HG03558 (cell line): ENCODE results near the gene SMG9.

Experiments
- ATAC-seq: cut with Tn5 transposase; IDR thresholded peaks from one replicate; pipeline ENCODE4 v1.9.1; 2021; ENCODE audit warnings: moderate number of reproducible peaks; ENCODE audit not compliant: unreplicated experiment; ENCODE audit errors: extremely low read depth

The SMG9 gene

DNA sequence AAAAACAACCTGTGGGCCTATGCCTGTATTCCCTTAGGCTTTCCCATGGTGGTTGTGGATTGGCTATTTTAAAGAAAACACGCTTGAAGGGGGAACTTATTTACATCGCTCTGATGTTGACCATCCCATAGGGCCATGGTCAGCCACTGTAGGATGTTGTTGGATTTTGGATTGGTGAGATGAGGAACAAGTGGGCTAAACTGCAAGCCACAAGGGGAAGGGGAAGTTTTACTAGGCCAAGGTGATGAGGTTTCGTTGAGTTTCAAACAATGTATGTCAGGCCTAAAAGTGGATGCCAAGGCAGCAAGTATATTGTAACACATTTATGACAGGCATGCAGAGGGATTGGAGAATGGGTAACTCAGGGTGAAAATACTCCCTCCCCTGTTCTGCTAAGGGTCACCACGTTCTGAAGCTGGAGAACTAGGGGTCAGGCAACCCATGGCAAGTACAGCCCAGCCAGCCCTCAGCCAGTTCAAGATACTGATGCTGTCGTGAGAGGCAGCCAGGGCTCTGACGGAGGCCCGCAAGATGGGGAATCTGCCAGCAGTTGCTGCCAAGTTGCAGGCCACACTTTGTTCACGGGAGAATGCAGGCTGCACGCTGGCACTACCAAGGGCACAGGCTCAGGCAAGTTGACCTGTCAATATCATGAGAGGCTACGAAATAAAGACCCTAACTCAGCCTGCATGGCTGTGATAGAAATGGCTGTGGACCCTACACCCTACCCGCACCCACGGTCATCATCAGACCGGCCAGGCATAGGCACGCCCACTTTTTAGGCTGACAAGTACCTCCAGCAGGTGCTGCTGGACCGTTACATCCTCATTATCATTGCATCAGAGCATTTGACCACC is 27.8 kb downstream of the SMG9 start:
- no peak for ATAC-seq

DNA sequence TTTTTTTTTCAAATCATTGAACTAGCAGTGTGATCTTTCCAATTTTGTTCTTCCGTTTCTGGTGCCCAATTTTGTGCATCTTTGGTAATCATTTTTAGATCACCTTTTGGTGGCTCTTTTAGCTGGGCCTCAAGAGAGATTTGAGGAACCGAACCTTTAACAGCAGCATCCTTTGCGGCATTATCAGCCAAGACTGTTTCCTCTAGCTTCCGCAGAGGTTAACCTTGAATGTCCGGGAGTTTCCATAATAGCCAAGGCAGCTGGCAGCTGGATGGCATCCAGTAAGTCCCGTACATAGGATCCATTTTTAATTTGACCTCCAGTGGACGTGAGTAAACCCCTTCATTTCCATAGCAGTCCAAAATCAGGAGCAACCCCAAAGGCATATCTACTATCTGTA is 29.3 kb downstream of the SMG9 start:
- ATAC-seq = no peak

DNA sequence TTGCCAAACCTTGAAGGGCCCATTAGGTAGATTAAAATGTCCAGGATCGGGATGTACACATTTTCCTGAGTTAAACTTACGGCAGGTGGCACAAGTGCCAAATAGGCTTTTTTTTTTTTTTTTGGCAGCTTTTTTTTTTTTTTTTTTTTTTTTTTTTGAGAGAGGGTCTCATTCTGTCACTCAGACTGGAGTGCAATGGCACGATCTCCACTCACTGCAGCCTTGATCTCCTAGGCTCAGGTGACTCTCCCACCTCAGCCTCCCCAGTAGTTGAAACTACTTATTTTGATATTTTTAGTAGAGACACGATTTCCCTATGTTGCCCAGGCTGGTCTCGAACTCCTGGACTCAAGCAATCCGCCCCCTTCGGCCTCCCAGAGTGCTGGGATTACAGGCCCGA is 29.9 kb downstream of the SMG9 start:
- ATAC-seq = no peak

DNA sequence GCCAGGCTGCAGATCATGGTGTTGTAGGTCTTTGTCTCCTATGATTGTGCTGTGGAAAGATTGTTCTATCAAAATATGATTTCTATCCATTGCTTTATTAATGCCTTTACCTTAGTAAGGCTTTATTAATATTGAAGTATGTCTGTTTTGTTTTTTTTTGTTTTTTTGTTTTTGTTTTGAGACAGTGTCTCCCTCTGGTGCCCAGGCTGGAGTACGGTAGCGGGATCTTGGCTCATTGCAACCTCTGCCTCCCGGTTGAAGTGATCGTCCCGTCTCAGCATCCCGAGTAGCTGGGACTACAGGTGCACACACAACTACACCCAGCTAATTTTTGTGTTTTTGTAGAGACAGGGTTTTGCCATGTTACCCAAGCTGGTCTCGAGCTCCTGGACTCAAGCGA is 31.2 kb downstream of the SMG9 start:
- no peak for ATAC-seq

DNA sequence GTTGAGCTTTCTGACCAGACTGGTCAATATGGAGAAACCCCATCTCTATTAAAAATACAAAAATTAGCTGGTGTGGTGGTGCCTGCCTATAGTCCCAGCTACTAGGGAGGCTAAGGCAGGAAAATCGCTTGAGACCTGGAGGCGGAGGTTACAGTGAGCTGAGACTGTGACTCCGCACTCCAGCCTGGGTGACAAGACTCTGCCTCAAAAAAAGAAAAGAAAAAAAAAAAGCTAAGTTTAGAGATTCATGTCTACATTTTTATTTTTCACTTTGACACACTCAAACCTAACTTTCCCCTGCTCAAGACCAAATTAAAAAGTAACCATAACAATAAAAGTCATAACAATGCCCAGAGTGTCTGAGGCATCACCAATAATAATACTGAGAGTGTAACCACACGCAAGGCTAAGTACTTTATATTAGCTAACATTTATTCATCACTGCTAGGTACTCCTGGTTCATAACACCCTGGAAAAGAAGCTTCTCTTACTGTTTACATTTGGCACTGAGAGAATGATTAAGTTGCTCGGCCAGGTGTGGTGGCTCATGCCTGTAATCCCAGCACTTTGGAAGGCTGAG is 33.2 kb downstream of the SMG9 start:
- no peak for ATAC-seq

DNA sequence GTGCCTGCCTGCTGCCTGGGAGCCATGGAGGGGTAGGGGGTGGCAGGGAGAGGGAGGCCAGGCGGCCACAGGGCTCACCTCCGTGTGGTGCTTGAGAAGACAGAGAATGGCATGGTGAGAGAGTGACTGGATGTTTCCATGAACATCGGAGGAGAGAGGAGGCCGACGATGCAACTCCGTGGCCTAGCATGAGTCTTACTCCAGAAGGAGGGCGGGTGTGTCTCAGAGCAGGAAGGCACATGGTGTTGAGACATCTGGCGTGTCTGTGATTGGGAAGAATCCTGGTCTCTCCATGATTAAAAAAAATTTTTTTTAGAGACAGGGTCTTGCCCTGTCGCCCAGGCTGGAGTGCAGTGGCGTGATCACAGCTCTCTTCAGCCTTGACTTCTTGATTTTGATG is 33.8 kb downstream of the SMG9 start:
- ATAC-seq = no peak

DNA sequence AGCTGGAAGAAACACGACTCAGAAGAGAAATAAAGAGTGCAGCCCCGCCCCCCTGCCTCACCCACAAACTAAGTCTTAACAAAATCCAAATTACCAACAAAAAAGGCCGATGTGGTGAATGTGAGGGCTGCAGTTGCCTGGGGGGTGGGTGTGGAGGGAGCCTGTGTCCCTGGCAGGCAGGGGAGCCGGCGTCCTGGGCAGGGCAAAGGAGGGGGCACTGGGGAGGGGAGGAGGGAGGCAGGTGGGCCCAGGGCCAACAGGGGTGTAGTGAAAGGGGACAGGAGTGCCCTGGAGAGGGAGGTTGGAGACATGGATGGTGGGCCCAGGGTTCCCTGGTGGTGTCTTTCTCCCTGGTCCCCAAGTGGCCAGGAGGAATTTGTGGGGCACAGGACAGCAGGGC is 34.8 kb downstream of the SMG9 start:
- no peak for ATAC-seq

DNA sequence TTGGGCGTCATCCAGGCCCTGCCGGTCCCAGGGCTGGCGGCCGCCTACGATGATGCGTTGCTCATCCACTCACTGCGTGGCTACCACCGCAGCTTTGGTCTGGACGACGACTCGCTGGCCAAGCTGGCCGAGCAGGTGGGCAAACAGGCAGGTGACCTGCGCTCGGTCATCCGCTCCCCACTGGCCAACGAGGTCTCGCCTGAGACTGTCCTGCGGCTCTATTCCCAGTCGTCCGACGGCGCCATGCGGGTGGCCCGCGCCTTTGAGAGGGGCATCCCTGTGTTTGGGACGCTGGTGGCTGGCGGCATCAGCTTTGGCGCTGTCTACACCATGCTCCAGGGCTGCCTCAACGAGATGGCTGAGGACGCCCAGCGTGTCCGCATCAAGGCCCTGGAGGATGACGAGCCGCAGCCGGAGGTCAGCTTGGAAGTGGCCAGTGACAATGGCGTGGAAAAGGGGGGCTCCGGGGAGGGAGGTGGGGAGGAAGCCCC is 35.3 kb downstream of the SMG9 start:
- ATAC-seq = no peak

DNA sequence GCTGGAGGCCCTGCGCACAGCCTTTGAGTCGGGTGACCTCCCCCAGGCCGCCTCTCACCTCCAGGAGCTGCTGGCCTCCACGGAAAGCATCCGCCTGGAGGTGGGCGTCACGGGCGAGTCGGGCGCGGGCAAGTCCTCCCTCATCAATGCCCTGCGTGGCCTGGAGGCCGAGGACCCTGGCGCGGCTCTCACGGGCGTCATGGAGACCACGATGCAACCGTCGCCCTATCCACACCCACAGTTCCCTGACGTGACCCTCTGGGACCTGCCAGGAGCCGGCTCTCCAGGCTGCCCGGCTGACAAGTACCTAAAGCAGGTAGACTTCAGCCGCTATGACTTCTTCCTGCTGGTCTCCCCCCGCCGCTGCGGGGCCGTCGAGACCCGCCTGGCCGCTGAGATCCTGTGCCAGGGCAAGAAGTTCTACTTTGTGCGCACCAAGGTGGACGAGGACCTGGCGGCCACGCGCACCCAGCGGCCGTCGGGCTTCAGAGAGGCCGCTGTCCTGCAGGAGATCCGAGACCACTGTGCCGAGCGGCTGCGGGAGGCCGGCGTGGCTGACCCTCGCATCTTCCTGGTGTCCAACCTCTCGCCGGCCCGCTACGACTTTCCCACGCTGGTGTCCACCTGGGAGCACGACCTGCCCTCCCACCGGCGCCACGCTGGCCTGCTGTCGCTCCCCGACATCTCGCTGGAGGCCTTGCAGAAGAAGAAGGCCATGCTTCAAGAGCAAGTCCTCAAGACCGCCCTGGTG is 36.0 kb downstream of the SMG9 start:
- no peak for ATAC-seq

DNA sequence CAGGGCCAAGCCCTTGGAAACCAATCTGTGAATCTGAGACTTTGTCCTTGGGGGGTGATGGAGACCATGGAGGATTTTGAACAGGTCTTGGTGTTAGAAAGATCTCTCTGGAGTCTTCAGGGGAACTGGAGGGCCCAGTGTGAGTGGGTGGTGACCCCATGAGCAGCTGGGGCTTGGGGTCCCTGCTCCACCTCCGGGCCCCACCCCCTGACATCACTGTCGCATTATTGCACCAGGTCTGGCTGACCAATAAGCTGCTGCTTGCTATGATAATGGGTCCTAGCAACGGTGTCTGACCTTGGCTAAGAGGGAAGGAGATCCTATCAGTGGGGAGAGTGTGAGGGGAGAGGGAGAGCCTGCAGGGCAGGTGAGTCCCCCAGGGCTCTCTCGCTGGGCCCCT is 39.0 kb downstream of the SMG9 start, which contains the start of gene IRGC:
Gene IRGC (plus strand): TSS at position 301 of the 400 bp plus-strand sequence. CDS start 2,483 bp downstream, outside the sequence.
- ATAC-seq = no peak

DNA sequence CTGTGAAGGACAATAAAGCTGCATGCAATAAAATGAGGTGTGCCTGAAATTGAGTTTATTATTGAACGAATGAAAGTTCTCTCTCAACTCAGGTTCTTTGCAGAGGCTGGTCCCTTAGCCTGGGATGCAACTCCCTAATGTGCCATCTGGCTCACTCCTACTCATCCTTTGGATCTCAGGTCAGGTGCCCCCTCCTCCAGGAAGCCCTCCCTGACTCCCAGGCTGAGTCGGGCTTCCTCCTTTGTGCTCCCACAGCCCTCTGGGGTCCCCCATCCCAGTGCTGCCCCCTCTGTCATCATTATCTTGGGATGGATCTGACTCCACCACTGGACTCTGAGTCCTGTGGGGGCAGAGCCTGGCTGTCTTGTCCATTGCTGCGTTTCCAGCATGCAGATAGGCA is 41.6 kb downstream of the SMG9 start:
- ATAC-seq = no peak

DNA sequence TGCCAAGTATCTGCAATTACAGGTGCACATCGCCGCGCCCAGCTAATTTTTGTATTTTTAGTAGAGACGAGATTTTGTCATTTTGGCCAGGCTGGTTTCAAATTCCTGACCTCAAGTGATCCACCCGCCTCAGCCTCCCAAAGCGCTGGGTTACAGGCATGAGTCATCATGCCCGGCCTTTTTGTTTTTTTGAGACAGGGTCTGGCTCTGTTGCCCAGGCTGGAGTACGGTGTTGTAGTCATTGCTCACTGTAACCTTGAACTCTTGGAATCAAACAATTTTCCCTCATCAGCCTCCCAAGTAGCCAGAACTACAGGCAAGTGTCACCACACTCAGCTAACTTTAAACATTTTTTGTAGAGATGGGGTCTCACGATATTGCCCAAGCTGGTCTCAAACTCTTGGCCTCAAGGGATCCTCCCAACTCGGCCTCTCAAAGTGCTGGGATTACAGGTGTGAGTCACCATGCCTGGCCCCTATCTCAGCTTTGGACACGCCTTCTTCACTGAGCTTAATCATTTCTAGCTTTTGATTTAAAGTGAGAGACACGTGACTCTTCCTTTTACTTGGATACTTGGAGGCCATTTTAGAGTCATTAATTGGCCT is 42.9 kb downstream of the SMG9 start:
- no peak for ATAC-seq

DNA sequence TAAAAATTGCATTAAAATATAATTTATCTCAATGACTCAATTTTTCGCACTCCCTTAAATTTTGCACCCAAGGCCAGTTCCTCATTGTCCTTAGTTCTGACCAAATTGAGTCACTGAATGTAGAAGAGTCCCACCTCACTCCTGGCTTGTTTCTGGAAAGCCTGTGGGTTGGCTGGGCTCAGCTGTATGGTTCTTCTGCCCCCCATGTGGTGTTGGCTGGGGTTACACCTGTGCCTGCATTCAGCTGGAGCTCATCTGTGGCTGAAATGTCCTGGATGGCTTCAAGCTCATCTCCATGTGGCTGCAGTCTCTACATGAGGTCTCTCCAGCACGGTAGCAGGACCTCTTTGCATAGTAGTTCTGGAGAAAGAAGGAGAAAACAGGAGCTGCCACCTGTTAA is 46.0 kb downstream of the SMG9 start:
- no peak for ATAC-seq

DNA sequence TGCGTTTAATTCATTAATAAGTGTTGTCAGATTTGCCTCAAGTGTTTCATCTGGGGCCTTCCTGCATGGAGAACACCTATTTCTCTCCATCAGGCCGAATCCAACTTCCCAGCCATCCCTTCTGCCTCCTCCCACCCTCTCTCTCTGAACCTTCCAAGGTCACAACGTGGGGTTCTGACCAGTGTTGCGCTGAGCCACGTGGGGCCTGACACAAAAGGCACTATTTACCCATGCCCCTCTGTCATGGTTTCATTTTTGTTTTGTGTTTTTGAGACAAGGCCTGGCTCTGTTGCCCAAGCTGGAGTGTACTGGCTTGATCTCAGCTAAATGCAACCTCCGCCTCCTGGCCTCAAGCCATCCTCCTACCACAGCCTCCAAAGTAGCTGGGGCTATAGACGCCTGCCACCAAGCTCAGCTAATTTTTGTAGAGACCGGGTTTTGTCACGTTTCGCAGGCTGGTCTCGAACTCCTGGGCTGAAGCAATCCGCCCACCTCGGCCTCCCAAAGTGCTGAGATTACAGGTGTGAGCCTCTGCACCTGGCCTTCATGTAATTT is 47.5 kb downstream of the SMG9 start:
- no peak for ATAC-seq

DNA sequence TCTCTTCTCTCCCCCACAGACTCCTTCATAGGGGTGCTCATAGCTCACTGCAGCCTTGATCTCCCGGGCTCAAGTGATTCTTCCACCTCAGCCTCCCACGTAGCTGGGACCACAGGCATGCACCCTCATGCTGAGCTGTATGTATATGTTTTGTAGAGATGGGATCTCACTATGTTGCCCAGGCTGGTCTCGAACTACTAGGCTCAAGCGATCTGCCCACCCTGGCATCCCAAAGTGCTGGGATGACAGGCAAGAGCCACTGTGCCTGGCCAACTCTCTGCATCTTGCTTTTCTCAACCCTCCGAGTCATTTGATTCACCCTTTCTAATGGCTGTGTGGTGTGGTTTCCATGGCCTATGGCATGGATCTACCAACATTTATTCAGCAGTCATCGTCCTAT is 49.0 kb downstream of the SMG9 start:
- no peak for ATAC-seq

DNA sequence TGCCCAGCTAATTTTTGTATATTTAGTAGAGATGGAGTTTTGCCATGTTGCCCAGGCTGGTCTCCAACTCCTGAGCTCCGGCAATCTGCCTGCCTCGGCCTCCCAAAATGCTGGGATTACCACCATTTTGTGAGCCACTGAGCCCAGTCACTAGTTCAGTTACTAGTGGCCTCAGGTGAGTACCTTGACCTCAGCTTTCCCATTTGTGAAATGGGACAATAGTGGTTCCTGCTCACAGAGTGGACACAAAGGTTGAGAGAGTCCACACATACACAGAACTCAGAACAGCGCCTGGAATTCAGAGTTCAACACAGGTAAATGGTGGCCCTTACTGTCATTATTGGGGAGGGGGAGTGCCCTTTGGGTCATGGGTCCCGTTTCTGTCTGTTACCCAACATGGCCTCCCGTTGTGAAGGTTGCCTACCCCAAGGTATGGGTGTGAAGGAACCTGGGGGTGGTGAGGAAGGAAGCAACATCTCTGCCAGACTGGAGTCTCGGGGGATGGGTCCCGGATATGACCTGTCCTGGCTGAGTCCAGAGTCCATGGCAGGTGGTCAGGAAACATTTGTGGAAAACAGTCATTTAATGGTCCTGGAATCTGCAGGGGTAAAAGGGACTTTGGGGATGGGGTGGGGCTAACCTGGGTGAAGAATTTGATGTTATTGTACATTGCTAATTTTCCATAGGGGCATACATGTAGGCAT is 50.6 kb downstream of the SMG9 start:
- no peak for ATAC-seq

DNA sequence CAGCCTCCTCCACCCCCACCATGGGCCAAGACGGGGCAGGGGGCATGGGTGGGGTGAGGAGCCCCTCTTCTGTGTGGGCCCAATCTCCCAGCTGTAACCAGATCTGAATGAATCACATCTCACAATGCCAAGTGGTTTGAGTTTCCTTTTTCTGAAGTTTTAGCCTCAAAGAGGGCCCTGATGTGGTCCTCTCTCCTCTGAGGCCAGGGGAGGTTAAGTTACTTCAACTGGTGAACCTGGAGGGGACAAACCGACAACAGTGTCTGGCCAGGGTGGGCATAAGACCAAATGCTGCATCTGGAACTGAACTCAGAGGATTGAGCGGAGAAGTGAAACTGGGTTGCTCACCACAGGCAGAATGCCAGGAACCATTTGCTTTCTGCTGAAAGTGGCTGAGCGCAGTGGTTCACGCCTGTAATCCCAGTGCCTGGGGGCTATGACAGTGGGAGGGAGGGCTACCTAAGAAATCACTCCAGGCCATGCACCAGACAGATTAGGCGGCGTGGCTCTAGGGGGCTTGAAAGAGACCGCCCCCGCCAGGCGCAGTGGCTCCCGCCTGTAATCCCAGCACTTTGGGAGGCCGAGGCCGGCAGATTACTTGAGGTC is 54.3 kb downstream of the SMG9 start:
- ATAC-seq = no peak

DNA sequence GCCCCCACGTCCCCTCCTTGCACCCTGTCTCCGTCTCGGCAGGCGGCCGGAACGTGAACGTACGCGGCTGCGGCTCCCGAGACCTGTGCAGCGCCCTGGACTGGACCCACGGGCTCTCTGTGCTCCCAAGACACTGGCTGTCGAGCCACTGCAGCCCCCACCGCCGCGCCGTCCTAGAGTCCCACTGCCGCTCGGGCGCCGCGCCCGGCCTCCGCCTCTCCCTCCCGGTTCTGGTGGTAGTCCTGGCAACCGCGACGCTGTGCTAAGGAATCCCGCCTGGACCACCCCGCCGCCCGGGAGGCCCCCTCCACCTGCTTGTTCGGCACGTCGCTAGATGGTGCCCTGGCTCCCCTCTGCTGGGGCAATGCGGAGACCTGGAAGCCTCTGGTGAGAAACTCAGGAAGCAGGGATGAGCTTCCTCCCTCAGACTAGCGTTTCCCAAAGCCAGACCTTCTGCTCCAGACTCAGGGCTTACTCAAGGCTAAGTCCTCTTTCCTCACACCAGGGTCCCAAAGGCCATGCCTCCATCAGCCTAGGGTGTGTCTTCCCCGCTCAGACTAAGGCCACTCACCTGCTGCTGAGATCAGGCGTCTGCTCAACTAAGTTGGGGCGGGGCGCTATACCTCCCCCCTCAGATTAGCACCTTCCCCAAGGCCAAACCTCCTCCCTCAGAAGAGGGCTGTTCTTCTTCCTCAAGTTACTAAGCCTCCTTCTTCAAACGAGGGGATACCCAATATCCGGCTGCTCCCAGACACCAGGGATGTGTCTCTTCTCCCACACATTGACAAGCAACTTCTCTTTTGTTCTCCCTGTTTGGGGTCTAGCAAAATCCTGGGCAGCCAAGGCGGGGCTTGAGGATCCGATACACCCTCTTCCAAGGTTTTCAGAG is 55.0 kb downstream of the SMG9 start:
- no peak for ATAC-seq
